HepG2 (cell line): ENCODE measurements around the gene CUL4A. TPM values are rescaled to one million over a fixed set of nuclear protein-coding genes. Genes with fewer than 3 reads are reported as not detected.

ENCODE experiments used
- ATAC-seq: fragments of 200-7000 bp; cut with Tn5 transposase; 3 replicates; pipeline ENCODE4 v1.9.1; 2020; ENCODE audit warnings: mild to moderate bottlenecking, moderate library complexity
- BruUV-seq: library from RNA; stranded (reverse); fragments of 400-500 nt; replicated peaks from 2 replicates; lab custom pipeline; 2021; lab: Mats Ljungman, UMichigan
- CTCF ChIA-PET: fragments of 300-600 bp; formaldehyde crosslinking; extraction: SDS; loops from one replicate; lab custom pipeline; 2021; ENCODE audit warnings: low total read pairs, inconsistent platforms, low intra/inter-chr PET ratio; lab: Yijun Ruan, JAX
- POLR2A ChIA-PET: fragments of 350-600 bp; sonication (Branson Sonifier 250); formaldehyde crosslinking; loops from one replicate; lab custom pipeline; 2020; ENCODE audit warnings: antibody characterized with exemption, inconsistent platforms; lab: Yijun Ruan, JAX
- DNase-seq: peaks from one replicate; pipeline ENCODE4 v3.0.0-alpha.2; 2015; ENCODE audit warnings: low spot score
- FAIRE-seq: peaks from 3 replicates; lab custom pipeline; 2011; peaks lifted over from hg19 to GRCh38; lab: Jason Lieb, UNC
- H2AFZ ChIP-seq: one replicate; pipeline ENCODE4 v1.6.1; 2011; ENCODE audit warnings: low read length, inconsistent platforms
- H3K27ac ChIP-seq: fragments of 300-600 bp; 3 replicates; pipeline ENCODE4 v1.8.0; 2011; ENCODE audit warnings: mixed run types, mild to moderate bottlenecking, mixed read lengths, low read length, inconsistent platforms; ENCODE audit not compliant: insufficient read depth; ENCODE audit errors: extremely low read length
- H3K27me3 ChIP-seq, 2 experiments: fragments of 200-600 bp in 1 of 2; 2 replicates in 1 of 2; 3 replicates in 1 of 2; pipeline versions ENCODE4 v1.6.0 to v1.8.0; 2011; ENCODE audit warnings: low read length in 2 of 2, mild to moderate bottlenecking in 2 of 2, moderate library complexity in 2 of 2, inconsistent platforms in 1 of 2; ENCODE audit not compliant: insufficient read depth in 2 of 2, control insufficient read depth in 1 of 2
- H3K36me3 ChIP-seq, 2 experiments: fragments of 200-600 bp in 1 of 2; replicated peaks in 1 of 2; 2 replicates in 1 of 2; 3 replicates in 1 of 2; pipeline versions ENCODE4 v1.5.1 to v1.8.0; 2011; ENCODE audit warnings: low read length in 2 of 2, inconsistent platforms in 1 of 2; ENCODE audit not compliant: insufficient read depth in 2 of 2, control insufficient read depth in 1 of 2
- H3K4me1 ChIP-seq: 2 replicates; pipeline ENCODE4 v1.5.1; 2012; ENCODE audit warnings: low read length, inconsistent platforms; ENCODE audit not compliant: insufficient read depth
- H3K4me2 ChIP-seq: 2 replicates; pipeline ENCODE4 v1.6.0; 2011; ENCODE audit warnings: low read depth, low read length, inconsistent platforms
- H3K4me3 ChIP-seq, 3 experiments: fragments of 200-600 bp in 1 of 3; sonication (generic), shearing (Covaris generic) in 1 of 3; replicated peaks in 1 of 3; 2 replicates each; pipeline ENCODE4 v1.5.1; 2011 to 2016; ENCODE audit warnings: low read length in 3 of 3, inconsistent platforms in 2 of 3, low read depth in 2 of 3, mild to moderate bottlenecking in 2 of 3, control low read depth in 1 of 3, mixed read lengths in 1 of 3; ENCODE audit not compliant: insufficient read depth in 1 of 3
- H3K79me2 ChIP-seq: one replicate; pipeline ENCODE4 v1.6.1; 2011; ENCODE audit warnings: low read length, inconsistent platforms; ENCODE audit not compliant: insufficient read depth
- H3K9ac ChIP-seq: 2 replicates; pipeline ENCODE4 v1.6.0; 2011; ENCODE audit warnings: mild to moderate bottlenecking, low read depth, low read length, inconsistent platforms; ENCODE audit not compliant: insufficient read depth
- H3K9me3 ChIP-seq: 2 replicates; pipeline ENCODE4 v1.5.1; 2012; ENCODE audit warnings: mild to moderate bottlenecking, low read length
- H4K20me1 ChIP-seq: 2 replicates; pipeline ENCODE4 v1.6.0; 2011; ENCODE audit warnings: inconsistent platforms, mild to moderate bottlenecking, low read length, moderate library complexity; ENCODE audit not compliant: insufficient read depth
- CTCF ChIP-seq: sonication (generic); formaldehyde crosslinking; IDR thresholded peaks from 2 replicates; pipeline ENCODE4 v1.5.0; 2020; ENCODE audit warnings: mild to moderate bottlenecking, missing genetic modification reagents, moderate library complexity
- MBNL3 ChIP-seq: fragments of 250-450 bp; sonication (Bioruptor Pico); conservative IDR thresholded peaks from 2 replicates; pipeline ENCODE4 v1.8.0; 2022; ENCODE audit warnings: mild to moderate bottlenecking, inconsistent platforms
- RORA ChIP-seq: sonication (generic); formaldehyde crosslinking; IDR thresholded peaks from 2 replicates; pipeline ENCODE4 v1.5.0; 2020; ENCODE audit warnings: mild to moderate bottlenecking, missing genetic modification reagents, moderate library complexity
- SMAD3 ChIP-seq: sonication (generic); formaldehyde crosslinking; IDR thresholded peaks from 2 replicates; pipeline ENCODE4 v1.4.0; 2020; ENCODE audit warnings: missing genetic modification reagents
- SMARCE1 ChIP-seq: fragments of 450-650 bp; IDR thresholded peaks from 2 replicates; pipeline ENCODE4 v1.6.1; 2017; ENCODE audit warnings: borderline replicate concordance
- STAG1 ChIP-seq: sonication (generic); formaldehyde crosslinking; IDR thresholded peaks from 2 replicates; pipeline ENCODE4 v1.4.0; 2020; ENCODE audit warnings: missing genetic modification reagents
- XRCC5 ChIP-seq: fragments of 200-400 bp; formaldehyde crosslinking; optimal IDR thresholded peaks from 2 replicates; pipeline ENCODE3; 2017; ENCODE audit warnings: mild to moderate bottlenecking, low read length
- ZFP36 ChIP-seq: fragments of 150-350 bp; IDR thresholded peaks from 2 replicates; pipeline ENCODE4 v1.6.1; 2018; ENCODE audit warnings: borderline replicate concordance, low read length, low read depth; ENCODE audit not compliant: partially characterized antibody
- WGBS: methylation state at CpG from one replicate; pipeline ENCODE4 v1.1.6; 2017; ENCODE audit warnings: low lambda C conversion rate; 5-methylcytosine and 5-hydroxymethylcytosine counted together
- in situ Hi-C: cut with HindIII; loops from 2 replicates; pipeline ENCODE4 v1.10.0; 2017; ENCODE audit warnings: low pct_unique_long_range_greater_than_20kb; ENCODE audit not compliant: extremely low pct_ligation_motif_present
- intact Hi-C: fragments of 100-400 bp; cut with micrococcal nuclease; formaldehyde crosslinking; loops from one replicate; pipeline ENCODE4 v1.10.0; 2022; ENCODE audit not compliant: unreplicated experiment
- polyA plus RNA-seq, 8 experiments: library from polyadenylated mRNA; depleted of rRNA in 3 of 8; stranded (reverse) in 7 of 8; unstranded in 1 of 8; fragments of >200 nt; fragmentation: Illumina TruSeq in 4 of 8; extraction: Trizol in 4 of 8; gene quantifications; 2 replicates each; pipeline versions ENCODE4 v1.2.1 to v1.2.3, GENCODE V29; 2011 to 2016; ENCODE audit warnings: low read depth in 4 of 8, missing spikeins in 1 of 8, mixed read lengths in 1 of 8; ENCODE audit not compliant: insufficient read depth in 1 of 8
- total RNA-seq, 5 experiments: library from RNA; depleted of rRNA; stranded (reverse); fragments of >200 nt; fragmentation: Illumina TruSeq; extraction: Trizol; gene quantifications; 2 replicates each; pipeline ENCODE4 v1.2.3, GENCODE V29; 2016; ENCODE audit warnings: low read depth in 1 of 5
- TF ChIP-seq, protein P1 (sequence below): sonication (generic); formaldehyde crosslinking; IDR thresholded peaks from 2 replicates; pipeline ENCODE4 v1.4.0; 2020; ENCODE audit warnings: missing genetic modification reagents, mild to moderate bottlenecking, borderline replicate concordance

CUL4A gene
- total and polyA plus RNA-seq, 2 of the 13 experiments (the other 11 are each of a cell fraction or from before 2014, with no cell fraction given): 51.2 to 75.3 TPM

GRCh38 chr13:113245849-113246796 lies 36.7 kb downstream of the CUL4A start:
- in situ Hi-C loops (no loop called here), intact Hi-C loops (no loop called here)
- FAIRE-seq (no peak), ATAC-seq (peak; percentile 84), DNase-seq (peak; percentile 13)
- Histone ChIP-seq H3K27ac (no peak overlapping the region), H3K4me3 (no peak overlapping the region), H3K27me3 (no peaks in the 10 kb centered on the region), H3K4me2 (no peak overlapping the region), H3K9ac (no peak overlapping the region), H2AFZ (no peak overlapping the region), H3K4me1 (no peaks in the 10 kb centered on the region), H4K20me1 (no peaks in the 10 kb centered on the region), H3K79me2 (no peaks in the 10 kb centered on the region), H3K9me3 (no peaks in the 10 kb centered on the region), H3K36me3 (peaks cover 23 to 91% of the 10 kb centered on the region in 2 experiments)
- POLR2A ChIA-PET: no interaction called here
- 74% methylated on average over 10 of the region's 10 CpGs for WGBS
- BruUV-seq: no TSS peak
- TF ChIP-seq SMARCE1 (no peak), RORA (CRISPR knock-in tag) (no peak), XRCC5 (peak; percentile 52), STAG1 (CRISPR knock-in tag) (peak; percentile 45; the same call in 1 of the 2 replicates), SMAD3 (CRISPR knock-in tag) (no peak), MBNL3 (CRISPR knock-in tag) (no peak), CTCF (CRISPR knock-in tag) (peak; percentile 52), ZFP36 (peak; percentile 65)
- TF ChIP-seq, protein P1, sequence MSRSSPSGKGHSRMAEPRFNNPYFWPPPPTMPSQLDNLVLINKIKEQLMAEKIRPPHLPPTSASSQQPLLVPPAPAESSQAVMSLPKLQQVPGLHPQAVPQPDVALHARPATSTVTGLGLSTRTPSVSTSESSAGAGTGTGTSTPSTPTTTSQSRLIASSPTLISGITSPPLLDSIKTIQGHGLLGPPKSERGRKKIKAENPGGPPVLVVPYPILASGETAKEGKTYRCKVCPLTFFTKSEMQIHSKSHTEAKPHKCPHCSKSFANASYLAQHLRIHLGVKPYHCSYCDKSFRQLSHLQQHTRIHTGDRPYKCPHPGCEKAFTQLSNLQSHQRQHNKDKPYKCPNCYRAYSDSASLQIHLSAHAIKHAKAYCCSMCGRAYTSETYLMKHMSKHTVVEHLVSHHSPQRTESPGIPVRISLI (CRISPR knock-in tag): no peak
- CTCF ChIA-PET: interaction anchor here (1.4 kb wide), 1 partner anchor 148 kb away, joined by 4 read pairs; no protein-coding TSS in a partner anchor
